Colon (tissue), 2 donors: ENCODE results near the gene EFHC1.

Source experiments
- FAIRE-seq: peaks from 2 replicates; lab custom pipeline; 2012; peaks lifted over from hg19 to GRCh38; lab: Jason Lieb, UNC
- donor health status: control.
- donor health status: control.

The EFHC1 gene

DNA sequence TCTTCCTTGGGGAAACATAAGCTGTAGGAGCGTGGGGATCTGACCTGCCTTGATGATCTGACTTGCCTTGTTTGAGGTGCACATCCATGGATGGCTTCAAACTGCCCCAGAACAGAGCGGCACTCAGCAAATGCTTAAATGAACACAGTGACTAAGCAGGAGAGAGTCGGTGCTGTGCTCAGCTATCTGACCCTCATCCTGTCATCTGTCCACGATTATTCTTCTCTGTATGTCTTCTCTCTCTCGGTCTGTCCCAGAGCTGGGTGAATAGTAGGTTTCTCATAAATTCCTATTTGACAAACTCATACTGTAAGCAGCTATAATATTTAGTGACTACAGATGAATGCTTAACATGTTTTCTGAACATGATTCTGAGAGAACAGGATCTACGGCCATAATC, 119.5 kb downstream of the EFHC1 start:
- FAIRE-seq, result no peak

DNA sequence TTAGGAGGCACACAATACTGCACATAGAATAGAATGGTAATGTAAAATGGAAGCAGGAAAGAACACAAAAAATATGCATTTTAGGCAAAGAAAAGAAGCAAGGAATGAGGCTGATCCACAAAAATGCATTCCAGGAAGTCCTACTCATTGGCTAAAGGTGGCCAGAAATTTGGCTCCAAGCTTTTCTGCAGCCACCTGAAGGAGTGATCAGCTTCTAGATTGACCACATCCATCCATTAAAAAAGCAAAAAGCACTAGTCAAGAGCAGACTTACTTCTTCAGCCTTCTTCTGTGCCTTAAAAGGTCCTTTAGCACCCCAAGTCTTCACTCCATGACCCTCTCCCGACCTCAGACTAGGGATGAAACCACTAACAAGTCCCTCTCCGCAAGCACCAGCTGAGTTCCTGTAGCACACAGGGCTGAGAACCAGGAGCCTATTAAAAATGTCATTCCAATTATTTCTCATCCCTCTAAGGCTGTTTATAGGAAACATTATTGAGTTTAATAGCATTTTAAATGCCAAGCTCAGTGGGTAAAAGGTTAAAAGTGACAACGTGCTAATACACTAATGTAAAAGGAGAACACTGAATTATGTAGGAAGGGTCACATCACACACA, 120.3 kb downstream of the EFHC1 start:
- FAIRE-seq, result no peak

DNA sequence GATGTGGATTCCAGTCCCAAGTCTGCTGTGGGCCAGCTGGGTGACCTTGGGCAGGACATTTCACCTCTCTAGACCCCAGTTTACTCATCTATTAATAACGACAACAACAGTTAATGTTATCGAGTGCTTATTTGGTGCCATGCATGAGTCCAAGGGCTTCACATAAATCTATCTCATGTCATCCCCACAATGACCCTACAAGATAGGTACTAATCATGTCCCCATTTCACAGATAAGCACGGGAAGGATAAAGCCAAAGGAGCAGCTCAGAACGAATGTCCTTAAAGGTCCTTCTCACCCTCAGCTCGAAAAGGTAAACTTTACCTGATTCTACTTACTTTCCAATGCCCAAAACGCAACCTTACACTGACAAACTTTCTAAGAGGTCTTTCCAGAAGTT, 121.0 kb downstream of the EFHC1 start:
- no peak for FAIRE-seq

DNA sequence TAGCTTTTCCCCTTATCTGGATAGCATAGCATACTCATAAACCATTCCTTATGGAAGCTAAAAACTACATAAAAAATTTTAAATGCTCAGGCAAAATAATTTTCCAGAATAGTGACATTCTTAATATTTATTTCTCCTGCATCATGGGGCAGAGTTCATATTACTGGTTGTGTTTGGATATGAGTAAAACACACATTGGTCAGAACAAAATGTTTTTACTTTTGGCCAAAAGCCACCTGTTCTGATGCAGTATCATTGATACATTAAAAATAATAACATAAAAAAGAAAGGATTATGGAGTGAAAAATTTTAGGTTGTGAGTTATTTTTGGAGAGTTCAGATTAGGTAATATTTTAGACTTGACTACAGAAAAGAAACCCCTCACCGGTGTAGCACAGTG, 123.1 kb downstream of the EFHC1 start:
- no peak for FAIRE-seq

DNA sequence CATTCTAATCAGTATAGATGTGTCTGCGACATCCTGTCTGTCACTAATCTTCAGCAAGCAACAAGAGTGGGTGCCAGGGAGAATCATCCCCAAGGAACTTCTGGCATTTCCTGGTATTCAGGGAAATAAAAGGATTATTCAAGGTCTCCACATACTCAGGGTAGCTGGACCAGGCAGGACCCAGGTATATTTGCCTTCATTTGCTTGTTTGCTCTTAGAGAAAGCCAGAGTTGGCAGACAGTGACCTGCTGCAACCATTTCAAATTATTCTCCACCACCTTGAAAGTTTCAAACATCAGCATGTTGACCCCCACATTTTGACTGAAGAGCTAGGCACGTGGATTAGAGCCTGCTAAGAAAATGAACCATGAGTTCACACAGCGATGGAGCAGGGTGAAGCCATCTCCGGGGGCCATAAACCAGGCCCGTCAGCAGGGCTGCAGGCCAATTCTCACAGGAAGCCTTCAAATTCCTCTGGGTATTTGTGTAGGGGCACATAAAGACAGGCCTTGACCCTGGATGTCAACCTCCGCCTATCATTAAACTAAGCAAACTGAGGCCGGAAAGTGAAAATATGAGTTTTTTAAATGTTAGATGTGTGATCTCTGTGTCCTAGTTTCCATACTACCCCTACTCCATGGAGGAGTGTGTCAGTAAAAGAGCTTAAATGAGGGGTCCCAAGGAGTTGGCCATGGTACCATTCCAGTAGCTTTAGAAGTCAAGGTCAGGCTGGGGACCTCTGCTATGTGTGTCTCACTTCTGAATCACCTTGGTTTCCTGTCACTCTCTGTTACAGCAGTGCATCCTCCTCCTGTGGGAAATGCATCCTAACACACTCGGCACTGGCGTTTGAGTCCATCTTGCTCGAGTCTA, 123.8 kb downstream of the EFHC1 start:
- FAIRE-seq, result no peak

DNA sequence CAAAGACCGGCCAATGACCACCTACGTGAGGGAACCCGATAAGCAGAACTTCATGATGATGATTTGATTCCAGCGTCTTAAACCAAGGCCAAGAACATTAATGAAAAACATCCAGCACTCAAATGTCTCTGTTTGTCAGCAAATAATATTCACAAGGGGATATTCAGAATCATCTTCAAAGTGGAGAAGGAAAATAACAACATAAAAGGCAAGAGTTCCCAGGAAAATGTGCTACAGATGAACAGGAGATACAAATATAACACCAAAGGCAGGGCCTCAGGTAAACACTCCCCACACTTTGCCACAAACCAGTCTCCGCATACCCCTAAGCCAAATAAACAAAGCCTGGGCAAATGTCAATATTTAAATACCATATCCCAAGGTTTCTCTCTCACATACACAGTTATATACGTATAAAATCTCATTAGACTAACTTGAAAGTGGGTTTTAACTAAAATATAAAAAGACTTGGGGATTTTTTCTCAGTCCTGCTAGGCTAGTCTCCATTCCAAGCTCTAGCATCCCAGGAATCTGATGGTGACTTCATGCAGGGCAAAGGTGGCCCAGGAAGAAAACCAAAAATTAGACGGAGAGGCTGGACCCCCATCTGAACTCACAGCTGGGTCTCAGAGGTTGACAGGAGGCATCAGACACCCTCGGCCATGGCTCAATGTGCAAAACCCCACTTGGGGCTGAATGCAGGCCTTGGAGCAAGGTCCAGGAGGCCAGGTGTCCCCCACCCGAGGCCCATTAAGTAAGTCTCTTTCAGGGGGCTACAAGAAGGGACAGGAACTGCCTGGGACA, 124.7 kb downstream of the EFHC1 start:
- no peak for FAIRE-seq

DNA sequence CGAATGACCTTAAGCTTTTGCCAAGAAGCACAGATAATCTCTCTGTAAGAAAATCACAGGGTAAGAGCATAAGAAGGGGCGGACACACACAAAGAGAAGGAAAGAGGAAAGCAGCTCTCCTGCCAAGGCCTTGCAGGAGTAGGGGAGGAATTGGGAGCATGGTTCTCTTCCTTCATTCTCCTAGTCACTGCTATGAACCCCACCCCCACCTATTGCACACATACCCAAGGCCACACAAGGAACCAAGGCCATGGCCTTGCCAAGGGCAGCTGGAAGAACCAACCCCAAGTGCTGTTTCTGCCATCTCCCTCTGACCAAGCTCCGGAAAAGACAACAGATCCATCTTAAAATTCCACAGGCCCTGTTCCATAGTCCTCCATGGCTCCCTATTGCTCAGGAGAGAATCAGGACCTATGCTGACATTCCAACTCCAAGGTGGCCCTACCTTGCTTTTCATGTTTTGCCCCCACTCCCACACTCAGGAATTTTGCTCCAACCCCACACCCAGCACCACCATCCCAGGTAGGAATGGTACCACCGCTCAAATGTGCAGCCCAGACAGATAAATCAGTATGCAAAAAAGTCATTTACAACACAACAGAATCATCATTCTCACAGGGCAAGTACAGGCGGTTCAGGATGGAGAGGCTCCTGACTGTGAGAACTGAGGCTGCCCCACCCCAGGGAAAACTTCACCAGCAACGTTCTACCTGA, 125.4 kb downstream of the EFHC1 start:
- FAIRE-seq, result no peak

DNA sequence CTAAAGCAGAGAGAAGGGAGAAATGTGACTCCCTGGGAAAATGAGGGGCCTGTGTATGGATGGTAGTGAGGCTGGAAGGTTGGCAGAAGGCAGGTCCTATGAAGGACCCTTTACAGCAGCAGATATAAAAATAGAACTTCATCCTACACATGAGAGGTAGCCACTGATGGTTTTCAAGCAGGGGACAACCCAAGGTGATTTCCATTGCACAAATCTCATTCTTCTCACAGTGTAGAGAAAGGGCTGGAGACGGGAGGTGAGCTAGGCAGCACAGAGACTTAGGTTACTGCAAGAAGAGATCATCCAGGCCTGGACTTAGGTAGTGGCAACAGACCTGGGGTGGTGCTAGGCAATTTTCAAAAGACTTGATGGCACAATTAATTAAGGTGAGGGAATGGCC, 126.0 kb downstream of the EFHC1 start:
- no peak for FAIRE-seq

DNA sequence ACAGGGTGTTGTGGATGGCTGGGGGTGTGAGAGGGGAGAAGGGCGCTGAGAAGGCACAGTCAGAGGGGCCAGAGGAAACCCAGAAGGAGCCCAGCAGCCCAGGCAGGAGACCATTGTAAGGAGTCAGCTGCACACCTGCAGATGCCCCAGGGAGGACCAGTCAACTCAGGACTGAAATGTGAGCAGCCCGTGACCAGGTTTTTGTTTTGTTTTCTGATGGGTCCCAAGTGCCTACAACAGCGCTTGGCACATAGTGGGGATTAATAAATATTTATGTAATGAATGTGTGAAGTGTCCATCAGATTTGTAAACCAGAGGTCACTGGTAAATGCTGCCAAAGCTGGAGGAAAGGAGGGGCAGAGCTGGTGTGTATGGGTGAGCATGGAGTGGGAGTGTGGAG, 126.5 kb downstream of the EFHC1 start:
- no peak for FAIRE-seq

DNA sequence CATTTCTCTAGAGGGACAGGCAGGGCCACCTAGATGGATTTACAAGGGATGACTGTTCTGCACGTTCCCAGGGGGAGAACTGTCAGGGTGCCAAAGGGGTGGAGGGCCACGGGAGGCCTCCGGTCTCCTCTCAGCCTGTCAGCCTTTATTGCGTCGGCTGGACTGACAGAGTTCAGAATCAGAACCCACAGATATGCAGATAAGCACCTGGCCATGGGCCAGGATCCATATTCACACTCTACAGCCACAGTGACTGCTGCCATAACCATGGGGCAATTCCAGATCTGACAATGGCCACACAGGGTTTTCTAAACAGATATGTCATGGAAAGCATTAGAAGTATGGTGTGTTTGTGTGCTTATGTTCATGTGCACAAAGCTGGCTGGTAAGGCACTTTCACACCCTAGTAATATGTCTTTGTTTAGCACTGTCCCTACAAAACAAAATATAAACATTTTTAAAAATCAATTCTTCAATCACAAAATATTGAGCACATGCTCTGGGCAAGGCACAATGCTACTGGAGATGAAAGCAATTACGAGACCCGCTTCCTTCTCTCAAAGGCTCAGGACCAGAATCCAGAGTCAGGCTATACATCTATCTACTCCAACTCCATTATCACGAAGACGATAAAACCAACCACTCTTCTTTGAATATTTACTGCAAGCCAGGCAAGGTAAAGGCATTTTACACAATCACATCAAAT, 127.7 kb downstream of the EFHC1 start:
- FAIRE-seq, result no peak

DNA sequence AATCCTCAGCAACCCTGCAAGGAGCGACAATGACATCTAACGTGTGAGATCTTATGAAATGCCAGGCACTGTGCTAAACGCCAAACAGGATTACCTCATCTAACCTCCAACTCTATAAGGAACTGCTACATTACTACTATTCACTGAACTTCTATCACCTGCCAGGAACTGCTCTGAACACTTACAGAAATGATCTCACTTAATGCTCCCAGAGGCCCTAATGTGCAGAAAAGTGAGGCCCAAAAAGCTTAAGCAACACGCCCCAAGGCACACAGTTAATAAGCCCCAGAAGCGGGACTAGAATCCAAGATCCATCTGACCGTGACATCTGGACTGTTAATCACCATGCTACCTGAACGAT, 128.2 kb downstream of the EFHC1 start:
- no peak for FAIRE-seq

DNA sequence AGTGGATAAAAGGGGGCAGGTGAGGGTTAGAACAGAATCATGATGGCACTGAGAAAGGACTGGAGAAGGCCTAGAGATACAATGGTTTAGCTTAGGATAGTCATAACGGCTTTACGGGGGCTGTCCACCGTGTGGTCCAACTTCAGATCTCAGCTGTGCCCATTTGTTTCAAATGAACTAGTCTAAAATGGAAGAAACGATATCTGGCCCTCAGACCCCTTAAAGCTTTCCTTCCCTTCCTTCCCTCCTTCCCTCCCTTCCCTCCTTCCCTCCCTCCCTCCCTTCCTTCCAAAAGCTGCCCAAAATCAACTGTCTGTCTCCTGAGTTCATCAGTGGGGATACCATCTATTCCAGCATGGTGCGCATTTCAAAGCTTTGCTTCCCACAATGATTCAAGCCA, 128.9 kb downstream of the EFHC1 start:
- FAIRE-seq, result no peak

DNA sequence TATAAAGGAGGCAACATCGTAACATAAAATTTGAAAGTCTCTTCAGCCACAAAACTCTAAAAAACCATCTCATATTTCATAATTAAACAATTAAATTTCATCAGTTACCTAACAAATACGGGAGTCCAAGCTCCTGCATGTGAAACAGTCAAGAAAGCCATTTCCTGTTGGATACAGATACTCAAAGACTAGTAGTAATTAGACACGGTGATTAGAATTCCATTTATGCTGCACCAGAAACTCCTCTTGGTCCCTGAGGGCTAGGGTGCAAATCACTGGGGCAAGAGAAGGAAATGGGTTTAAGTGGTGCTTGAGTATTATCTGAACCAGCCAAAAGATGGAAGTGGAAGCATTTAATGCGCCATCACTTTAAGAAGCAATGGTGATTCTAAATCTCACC, 129.3 kb downstream of the EFHC1 start:
- FAIRE-seq, result no peak

DNA sequence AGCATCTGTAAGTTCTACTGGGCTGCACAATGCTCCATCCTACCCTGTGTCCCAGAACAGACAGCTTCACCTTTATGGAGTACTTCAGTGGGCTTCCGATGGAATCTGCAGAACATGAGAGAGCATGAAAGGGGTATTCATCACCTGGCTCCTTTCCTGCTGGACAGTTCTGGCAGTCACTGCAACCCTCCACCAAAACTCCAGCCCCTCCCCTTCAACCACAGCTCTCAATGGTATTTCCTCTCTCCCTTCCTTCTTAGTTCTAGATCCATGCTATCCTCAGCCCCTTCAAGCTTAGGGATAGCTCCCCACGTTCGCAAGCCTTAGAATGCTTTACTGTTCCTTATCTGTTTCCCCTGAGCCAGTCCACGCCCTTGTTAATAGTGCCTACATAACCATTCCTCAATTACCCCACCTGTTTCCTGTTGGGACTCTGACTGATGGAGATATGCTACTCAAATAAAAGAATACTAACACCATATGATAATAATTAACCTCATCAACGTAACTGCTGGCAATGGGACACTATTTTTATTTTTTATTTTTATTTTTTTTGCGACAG, 130.0 kb downstream of the EFHC1 start:
- FAIRE-seq, result no peak

DNA sequence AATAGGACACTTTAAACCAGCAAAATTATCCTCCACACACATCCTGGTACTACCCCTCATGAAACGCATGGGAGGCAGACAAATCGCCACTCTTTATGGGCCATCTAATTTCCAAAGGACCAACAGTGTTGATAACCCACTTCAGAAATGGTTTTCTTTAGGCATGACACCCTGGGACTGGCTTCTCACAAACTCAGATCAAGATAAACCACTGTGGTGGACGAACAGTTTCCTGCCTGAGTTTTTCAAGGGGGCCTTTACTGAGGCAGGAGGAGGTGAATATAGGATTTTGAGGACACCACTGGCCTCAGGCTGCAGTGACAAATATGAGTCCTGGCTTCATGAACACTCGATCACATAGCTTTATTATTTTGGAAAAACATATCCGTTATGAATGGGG, 130.7 kb downstream of the EFHC1 start:
- no peak for FAIRE-seq

DNA sequence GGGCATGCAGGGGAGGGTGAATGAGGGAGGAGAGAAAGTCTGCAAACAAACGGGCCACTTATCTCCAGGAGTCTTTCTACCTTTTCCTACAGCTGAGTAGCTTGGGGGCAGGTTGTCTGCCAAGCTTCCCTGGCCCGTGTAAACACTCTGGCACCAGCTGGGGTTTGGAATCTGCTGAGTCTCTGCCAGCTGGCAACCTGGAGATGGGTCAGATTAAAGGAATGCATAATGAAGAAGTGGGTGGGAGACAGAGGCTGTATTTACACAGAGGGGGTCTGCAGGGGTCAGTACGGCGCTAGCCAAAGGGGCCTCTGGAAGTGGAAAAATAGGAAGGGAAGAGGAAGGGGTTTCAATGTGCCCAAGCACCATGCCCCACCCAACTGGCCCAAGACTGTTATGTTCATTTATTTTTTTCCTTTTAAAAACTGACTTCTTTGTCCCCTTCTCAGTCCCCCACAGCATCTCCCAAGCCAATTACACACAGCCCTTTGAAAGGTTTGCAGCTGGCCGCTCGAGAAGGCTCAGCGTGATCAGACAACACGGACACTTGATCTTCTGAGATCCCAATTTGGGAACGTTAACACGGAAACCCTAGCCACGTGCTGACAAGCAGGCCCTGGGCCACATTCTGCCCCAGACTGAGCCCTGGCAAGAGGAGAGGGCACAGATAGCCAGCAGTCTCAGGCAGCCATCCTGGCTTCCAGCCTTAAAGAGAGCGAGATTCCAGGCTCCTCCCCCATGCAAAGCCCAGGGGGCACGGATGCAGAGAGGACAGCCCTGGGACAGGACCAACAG, 131.5 kb downstream of the EFHC1 start:
- FAIRE-seq, result no peak

DNA sequence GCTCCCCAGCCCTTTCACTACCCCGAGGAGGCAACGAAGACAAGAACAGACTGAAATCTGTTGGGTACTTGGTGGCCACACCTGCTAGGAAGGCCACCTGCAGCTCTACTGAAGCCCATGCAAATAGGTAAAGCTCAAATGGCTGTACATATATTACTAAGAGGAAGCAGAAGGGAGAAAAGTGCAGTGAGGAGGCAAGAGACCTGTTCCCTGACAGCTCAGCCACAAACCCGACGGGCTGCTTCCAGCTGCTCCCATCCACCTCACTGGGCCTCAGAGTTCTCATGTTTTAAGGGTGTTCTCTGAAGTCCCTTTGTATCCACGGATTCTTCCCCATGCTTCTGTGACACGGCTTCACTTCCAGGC, 132.1 kb downstream of the EFHC1 start:
- FAIRE-seq, result no peak

DNA sequence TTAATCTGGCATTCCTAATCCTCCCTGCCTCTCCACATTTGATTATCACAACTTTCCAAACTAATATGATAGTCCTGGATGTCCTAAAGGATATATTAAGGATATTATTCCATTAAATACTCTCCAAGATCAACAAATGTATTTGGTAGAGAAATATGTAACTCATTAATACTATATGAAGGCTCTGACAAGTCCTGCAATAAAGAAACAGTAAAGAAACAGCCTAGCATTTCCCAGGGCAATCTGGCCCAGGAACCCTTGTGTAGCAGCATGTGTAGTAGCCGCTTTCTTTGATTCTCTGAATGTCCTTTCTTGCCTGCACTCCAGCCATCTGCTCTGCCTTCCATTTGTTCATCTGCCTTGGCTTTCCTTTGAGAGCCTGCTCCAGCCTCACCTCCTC, 133.0 kb downstream of the EFHC1 start:
- no peak for FAIRE-seq

DNA sequence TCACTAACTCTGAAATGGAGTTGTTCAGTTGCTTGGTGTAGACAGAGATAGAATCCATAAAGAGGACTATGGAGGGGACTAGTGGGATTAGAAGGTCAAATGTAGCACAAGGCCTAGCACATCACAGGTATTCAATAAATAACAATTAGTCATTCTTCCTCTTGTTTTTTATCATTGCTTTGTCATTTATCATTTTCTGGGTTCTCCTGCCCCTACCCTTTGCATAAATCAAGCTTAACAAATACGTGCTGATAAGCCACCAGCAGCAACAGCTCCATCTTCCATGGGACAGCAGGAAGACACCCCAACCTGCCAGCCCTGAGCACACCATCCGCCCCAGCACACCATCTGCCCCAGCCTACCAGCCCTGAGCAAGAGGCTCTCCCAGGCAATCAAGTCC, 133.6 kb downstream of the EFHC1 start:
- FAIRE-seq, result no peak

DNA sequence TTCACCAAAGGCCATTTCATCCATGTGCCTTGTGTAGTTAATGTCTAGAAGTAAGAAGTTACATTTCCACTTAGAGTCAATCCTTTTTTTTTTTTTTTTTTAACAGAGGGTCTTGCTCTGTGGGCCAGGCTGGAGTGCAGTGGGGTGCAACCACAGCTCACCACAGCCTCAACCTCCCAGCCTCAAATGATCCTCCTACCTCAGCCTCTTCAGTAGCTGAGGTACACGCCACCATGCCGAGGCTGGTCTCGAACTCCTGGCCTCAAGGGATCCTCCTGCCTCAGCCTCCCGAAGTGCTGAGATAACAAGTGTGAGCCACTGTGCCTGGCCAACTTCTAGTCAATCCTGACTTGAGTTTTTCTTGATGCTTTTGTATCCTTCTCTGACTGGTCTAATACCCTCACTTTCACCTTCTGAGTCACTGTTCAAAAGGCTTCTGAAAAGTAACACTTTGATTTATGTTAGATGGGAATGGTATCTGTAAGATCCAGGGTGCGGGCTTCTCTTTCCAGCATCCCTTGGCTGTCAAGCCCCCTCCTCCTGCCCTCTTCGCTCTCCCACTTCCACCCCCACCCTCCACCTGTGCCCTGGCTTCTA, 134.6 kb downstream of the EFHC1 start:
- FAIRE-seq, result no peak
